ENCODE measurements around the gene TP53I11.
A peak's percentile ranks its signal among the peaks of the same experiment; 100 is the strongest.

The TP53I11 gene

DNA sequence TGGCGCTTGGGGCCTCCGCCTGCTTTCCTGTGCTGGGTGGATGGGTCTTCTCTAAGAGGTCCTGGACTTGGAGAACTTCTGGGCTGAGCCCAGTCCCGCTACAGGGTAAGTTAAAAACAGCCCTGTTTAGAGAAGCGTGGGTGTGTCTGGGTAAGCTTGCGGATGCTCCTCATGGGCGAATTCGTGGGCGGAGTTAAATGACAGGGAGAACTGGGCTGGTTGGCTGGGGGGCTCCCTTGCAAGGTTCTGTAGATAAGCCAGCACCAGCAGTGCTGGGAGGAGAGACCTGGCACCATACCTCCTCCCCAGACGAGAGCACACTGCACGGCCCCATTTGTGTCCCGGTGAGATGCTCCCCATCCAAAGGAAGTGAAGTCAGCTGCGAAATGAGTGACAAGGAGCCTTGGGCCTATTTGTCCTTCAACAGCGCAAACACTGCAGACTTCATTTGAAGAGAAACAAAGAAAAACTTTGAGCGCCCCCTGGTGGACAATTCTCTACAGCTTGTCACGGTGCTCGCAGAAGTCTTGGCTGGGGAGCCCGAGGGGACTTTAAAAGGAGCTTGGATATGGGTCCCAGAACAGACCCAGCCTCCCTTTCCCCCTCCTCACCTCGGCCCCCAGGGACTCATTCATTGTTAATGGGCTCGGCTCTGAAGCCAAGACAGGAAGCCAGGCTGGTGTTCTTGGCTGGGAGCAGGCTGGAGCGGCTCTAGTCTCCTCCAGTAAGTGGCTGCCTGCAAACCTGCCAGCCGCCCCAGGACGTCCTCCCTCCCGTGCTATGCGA, 39.5 kb downstream of the TP53I11 start:
- peak; percentile 76 for DNase-seq

GRCh38 chr11:44910591-44910990, 40.1 kb downstream of the TP53I11 start:
- no peak for DNase-seq

DNA sequence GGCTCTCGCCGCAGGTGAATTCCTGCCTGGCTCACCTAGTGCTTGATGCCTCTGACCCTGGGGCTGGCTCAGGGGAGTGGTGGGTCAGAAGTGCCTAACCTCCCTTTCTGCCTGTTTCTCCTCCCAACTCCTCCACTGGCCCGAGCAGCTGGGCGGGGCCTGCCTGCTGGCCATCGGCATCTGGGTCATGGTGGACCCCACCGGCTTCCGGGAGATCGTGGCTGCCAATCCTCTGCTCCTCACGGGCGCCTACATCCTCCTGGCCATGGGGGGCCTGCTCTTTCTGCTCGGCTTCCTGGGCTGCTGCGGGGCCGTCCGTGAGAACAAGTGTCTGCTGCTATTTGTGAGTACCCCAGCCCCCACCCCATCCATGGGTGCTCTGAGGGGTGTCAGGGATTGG, 41.1 kb downstream of the TP53I11 start:
- no peak for DNase-seq

- no peak for DNase-seq
Measured at GRCh38 chr11:44906649-44907048, 44.0 kb downstream of the TP53I11 start.

DNA sequence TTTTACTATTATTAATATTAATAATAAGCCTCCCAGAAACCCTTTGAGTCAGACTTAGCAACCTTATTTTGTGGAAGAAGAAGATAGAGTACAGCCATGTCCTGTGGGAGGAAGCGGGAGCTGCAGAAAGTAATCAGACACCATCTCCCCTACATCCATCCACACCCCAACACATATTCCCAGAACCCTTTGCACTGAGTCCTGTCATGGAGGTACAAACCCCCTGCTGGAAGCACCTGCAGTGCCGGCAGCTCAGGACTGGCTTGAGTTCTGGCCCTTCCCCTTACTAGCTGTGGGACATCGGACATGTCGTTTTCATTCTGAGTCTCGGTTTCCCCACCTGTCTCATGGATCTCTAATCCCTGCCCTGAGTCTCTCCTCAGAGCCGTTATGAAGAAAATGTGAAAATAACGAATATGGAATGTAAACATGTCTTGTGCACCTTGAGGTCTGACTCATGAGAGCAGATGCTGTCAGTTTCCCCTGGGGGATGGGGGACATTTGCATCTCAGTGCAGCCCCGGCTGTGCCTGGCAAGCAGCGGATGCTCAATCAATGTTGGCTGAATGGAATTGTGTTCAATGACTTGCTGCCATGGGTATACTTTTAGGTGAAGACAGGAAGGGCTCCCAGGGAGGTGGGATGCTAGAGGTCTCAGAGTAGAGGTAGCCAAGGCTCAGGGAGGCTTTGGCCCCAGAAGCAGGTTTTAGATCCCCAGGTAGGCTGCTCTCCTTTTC, 45.4 kb downstream of the TP53I11 start:
- DNase-seq = no peak

GRCh38 chr11:44904261-44905020, 46.2 kb downstream of the TP53I11 start:
- DNase-seq = no peak

- DNase-seq = no peak
Measured at GRCh38 chr11:44903518-44903917, 47.2 kb downstream of the TP53I11 start.

DNA sequence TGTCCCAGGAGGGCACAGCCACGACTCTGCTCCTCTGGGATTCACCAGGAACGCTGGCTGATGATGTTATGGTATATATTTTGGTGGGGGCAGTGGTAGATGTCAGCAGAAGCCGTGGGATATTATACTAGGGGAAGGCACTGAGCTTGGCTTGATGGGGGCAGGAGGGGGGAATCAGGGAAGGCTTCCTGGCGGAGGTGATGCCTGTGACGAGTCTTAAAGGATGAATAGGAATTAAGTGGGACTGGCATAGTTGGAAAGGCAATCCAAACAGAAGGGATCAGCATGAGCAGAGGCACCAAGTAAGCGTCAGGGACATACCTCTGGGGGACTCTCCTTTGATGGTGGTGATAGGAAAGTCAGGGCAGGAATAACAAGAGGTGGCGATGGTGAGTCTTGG, 47.6 kb downstream of the TP53I11 start:
- no peak for DNase-seq

DNA sequence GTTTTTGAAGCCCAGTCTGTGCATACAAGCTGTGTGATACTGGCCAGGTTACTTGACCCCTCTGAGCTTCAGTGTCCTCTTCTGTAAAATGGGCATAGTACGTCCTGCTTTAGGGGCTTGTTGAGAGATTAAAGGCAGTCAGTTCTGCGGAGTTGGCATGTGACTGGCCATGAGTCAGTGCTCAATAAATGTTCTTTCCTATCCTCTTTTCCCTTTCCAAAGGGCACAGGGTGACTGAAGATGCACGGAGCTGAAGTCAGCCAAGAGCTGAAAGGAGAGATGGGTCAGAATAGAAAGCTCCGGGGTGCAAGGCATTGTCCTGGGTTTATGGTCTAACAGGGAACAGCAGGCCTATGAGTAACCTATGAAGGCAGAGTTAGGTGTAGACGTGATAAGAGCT, 48.9 kb downstream of the TP53I11 start:
- no peak for DNase-seq

GRCh38 chr11:44901120-44901633, 49.5 kb downstream of the TP53I11 start:
- DNase-seq = no peak

- DNase-seq = no peak
Measured at GRCh38 chr11:44899959-44900358, 50.7 kb downstream of the TP53I11 start.

GRCh38 chr11:44893846-44894617, 56.7 kb downstream of the TP53I11 start:
- DNase-seq = peak; percentile 90

DNA sequence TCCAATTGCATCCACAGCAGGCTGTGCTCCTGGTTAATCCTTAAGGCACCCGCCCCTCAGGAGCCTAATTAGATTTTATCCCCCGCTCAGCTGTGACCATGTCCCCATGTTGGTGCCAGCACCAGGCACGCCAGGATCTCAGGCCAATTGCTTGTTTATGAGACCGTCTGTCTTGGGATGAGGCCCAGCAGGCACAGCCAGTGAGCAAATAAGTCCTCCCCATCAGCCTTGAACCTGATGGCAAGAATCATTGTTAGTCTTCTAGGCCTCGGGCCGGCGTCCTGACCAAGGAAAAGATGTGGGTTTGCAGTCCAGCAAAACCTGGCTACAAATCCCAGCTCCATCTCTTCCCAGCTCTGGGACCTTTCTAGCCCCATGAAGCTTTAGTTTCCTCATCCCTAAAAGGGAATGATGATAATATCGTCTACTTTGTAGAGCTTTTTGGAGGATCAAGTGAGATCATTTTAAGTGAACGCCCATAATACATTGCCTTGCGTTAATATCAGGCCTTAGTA, 57.3 kb downstream of the TP53I11 start:
- peak; percentile 90 for DNase-seq

- DNase-seq = no peak
Measured at GRCh38 chr11:44892843-44893242, 57.8 kb downstream of the TP53I11 start.

- no peak for DNase-seq
Measured at GRCh38 chr11:44889266-44889665, 61.4 kb downstream of the TP53I11 start.

GRCh38 chr11:44887636-44888035, 63.0 kb downstream of the TP53I11 start:
- DNase-seq = no peak

DNA sequence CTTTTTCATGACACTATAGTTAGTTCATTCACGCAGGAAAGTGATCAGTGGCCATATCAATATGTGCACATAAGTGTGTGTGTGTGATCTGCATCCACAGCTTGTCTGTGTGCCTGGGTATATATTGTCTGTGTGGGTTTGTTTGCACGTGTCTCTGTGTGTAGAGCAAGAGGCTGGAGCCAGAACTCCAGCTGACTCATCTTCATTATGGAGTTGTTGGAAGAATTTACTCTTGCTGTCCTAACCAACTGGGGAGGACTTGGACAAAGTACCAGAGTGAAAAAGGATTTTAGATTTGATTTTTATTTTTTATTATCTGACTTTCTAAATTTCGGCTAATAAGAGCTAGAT, 63.9 kb downstream of the TP53I11 start:
- DNase-seq = no peak

GRCh38 chr11:44885919-44886789, 64.5 kb downstream of the TP53I11 start:
- DNase-seq = no peak

DNA sequence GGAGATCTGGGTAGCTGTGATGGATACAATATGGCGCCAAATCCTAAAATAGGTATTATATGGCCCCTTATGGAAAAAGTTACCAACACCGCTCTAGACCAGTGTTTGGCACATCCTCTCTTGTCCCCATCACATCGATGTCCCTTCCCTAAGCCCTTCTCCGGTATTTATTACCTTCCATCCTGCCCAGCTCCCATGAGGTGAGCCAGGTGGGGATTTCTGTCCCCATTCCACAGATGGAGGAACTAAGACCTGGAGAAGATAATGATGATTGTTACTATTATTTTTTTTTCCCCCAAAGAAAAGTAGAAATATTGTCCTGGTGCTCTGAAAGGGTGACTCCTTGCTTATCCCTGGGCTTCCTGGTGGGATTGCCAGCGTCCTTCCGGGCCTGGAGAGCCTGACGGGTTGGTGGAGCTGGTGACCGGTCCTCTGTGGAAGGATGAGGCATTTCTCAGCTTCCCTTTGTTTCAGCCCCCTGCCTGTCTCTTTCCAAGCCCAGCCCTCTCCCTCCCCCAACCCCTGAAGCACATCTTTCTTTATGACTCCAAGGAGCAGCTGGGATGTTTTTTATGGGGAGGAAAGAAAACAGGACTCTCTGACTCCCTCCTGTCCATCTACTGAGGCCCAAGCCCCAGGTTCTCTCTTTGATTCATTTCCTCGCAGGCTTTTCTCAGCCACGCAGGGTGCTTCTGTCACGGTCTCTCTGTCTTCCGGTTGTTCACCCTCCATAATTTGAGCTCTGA, 65.4 kb downstream of the TP53I11 start:
- no peak for DNase-seq

DNA sequence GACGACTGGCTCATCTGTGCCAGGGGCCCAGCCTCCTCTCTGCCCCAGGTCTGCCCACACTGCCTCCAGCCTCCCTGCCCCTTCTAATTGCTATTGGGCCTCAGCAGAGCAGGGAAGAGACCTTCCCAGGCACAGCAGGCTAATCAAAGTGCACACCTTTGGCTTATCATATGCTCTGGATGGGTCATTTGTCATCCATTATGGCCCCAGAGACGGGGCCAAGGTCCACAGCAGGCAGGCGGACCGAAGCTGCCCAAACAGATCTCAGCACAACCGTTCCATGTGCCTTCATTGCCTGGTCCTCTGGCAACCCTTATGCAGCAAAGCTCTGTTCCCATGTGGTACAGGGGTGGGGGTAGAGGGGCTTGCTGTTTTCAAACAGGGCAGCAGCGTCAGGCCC, 66.6 kb downstream of the TP53I11 start:
- no peak for DNase-seq

DNA sequence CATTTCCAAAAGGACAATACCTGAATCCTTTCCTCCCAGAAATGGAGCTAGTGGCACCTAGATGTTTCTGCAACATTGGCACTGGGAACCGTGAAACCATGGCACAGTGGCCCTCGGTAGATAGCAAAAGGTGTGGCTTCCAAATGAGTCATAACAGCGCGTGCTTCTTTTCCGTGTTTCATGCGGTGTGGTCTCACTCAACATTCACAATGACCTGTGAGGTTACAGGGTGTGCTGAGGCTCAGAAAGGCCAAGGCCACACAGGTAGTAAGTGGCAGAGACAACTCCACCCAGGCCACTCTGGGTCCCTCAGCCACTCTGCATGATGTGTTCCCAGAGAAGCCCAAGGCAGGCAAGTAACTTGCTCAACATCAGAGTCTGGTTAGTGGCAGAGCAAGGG, 67.4 kb downstream of the TP53I11 start:
- DNase-seq = no peak

Measured in NCI-H1694 treated with DMSO at 0.1 percent for 48 hours (cell line).